HG03571 (cell line): ENCODE data around the gene ZNF516.

Source experiments
- ATAC-seq: cut with Tn5 transposase; IDR thresholded peaks from one replicate; pipeline ENCODE4 v1.9.1; 2021; ENCODE audit not compliant: unreplicated experiment

Gene ZNF516

GRCh38 chr18:76471593-76471992, 23.4 kb downstream of the ZNF516 start:
- no peak for ATAC-seq

DNA sequence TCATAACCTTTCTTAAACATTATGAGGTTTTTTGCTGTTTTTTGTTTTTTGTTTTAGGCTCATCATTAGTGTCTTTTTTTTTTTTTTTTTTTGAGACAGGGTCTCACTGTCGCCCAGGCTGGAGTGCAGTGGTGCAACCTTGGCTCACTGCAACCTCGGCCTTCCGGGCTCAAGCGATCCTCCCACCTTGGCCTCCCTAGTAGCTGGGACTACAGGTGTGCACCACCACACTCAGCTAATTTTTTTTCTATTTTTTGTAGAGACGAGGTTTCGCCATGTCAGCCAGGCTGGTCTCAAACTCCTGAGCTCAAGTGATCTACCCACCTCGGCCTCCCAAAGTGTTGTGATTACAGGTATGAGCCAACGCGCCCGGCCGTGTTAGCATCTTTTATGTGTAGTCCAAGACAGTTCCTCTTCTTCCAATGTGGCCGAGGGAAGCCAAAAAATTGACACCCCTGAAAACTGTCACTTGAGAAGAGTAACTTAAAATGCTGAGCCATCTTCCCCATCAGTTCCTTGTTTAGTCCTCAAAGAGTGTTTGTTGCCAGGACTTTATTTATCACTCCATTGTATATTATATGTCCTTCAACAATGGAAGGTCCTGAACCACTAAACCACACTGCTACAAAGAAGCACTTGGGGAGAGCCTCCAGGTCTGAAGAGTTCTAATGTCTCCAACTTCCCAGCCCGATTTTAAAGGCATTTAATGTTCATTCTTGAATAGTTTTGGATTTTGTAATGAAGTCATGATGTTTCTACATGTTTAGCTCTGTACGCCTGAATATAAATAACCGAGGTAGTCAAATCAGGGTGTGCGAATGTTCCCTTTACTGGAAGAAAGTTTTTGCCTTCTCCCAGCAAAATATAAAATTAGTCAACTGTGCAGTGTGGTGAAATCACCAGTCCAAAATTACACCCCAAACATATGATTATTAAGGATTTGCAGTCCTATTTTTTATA, 26.4 kb downstream of the ZNF516 start:
- ATAC-seq = no peak

- no peak for ATAC-seq
These were observed 27.5 kb downstream of the ZNF516 start for GRCh38 chr18:76467371-76468190.

GRCh38 chr18:76466410-76466991, 28.5 kb downstream of the ZNF516 start:
- no peak for ATAC-seq

GRCh38 chr18:76465630-76466409, 29.2 kb downstream of the ZNF516 start:
- no peak for ATAC-seq

DNA sequence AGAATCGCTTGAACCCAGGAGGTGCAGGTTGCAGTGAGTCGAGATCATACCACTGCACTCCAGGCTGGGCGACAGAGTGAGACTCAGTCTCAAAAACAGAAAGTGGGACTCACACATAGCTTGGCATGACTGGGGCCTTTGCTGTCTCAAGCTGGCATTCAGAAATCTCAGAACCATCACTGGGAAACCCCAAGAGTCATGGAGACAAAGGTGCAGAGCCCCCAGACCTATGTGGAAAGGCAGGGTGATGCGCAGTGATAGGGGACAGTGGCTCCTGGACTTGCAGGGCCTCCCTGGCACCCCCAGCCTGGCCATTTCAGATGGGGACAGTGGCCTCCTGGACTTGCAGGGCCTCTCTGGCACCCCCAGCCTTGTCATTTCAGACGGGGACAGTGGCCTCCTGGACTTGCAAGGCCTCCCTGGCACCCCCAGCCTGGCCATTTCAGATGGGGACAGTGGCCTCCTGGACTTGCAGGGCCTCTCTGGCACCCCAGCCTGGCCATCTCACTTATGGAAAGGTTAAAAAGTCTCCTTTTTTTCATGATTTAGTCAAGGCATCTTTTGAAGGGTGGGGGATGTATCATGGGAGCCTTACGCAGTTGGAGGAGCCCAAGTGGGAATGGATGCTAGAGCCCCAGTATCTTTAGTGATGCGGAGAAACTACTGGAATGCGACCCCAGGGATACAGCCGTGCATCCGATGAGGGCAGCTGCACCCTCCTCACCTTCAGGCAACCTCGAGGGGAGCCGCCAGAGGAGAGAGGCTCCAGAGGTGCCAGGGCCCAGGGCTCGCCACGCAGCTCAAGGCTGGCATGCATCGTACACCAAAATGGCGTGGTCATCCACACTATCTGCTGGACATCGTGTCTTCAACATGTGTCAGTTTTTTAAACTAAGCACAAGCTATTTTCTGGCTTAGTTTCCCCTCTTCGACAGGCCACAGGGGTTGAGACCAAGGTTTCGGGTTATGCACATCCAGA, 30.5 kb downstream of the ZNF516 start:
- ATAC-seq = no peak

- ATAC-seq = no peak
These were observed 31.2 kb downstream of the ZNF516 start for GRCh38 chr18:76463872-76464271.

- no peak for ATAC-seq
These were observed 31.7 kb downstream of the ZNF516 start for GRCh38 chr18:76463358-76463757.

DNA sequence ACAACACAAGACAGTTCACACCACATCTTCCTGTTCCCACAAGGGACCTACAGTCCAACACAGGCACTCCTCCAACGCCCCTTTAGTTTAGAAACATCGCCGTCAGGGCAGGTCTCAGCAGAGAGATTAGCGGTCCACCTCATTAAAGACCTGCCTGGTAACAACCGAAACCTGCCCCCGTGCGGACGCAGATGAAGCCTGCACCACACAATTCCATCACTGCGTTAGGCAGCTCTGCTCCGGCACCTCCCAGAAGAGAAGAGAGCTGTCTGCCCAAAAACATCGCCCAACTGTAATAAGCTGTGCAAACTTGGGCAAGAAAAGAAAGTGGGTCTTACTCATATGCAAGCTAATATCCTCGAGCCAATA, 32.7 kb downstream of the ZNF516 start:
- ATAC-seq = no peak

GRCh38 chr18:76461692-76462325, 33.2 kb downstream of the ZNF516 start:
- no peak for ATAC-seq

DNA sequence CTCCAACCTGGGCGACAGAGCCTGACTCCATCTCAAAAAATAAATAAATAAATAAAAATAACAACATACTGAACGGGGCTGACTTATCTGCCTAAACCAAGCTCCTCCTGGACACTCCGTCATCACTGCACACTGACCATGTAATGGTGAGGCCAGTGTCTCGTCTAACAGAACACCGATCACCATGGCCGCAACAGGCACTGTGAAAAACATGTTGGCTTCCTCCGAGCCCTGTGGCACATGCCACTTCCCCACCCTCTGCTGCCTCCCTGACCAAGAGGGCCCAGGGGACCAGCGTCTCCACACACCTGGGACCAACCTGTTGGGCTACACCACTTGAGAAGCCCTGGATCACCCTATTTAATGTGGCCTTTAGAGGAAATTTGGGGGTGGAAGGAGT, 33.9 kb downstream of the ZNF516 start:
- no peak for ATAC-seq

GRCh38 chr18:76460482-76460881, 34.6 kb downstream of the ZNF516 start:
- ATAC-seq = no peak

DNA sequence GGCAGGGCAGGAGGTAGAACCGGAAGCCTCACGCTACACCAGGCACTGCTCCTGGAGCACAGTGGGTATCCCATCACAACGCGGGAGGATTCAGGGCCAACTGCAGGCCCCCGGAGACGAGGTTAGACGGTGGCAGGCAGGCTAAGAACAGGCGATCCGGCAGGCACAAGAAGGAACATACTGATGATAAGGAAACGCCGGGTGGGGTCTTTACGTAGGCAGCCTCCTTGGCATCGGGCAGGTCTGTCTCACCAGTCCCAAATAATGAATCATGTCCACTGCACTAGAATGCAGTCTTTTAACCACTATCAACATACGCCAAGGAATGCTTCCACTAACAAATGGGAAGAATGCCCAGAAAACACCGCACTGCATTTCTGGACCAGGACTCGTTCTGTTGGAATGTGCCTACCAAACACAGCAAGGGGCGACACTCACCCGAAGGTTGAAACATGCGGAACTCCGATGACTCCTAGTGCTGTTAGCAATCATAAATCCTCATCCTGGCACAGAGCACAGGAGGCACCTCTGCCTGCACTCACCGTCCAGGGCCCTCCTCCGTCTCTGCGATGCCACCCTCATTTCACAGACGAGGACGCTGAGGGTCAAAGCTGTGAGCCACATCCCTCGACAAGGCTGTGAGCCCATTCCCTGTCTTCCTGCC, 35.2 kb downstream of the ZNF516 start:
- no peak for ATAC-seq

GRCh38 chr18:76459312-76459686, 35.7 kb downstream of the ZNF516 start:
- ATAC-seq = no peak

GRCh38 chr18:76458522-76459311, 36.3 kb downstream of the ZNF516 start:
- no peak for ATAC-seq

DNA sequence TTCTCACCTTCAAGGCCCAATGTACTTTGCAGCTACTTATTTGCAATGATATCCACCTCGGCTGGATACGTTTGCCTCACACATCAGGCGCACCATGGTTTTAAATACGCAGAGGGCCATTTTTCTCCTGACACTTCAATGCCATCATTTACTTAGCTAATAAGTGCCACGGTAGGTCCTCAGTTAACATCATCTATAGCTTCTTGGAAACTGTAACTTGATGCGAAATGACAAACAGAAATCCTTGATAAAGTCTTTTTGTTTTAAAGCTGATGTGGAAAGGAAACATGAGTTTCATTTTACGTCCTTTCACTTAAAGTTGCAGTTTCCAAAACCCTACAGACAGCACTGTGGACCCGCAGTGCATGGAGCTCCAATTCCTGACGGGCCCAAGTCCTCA, 37.1 kb downstream of the ZNF516 start:
- ATAC-seq = no peak

GRCh38 chr18:76457475-76457874, 37.6 kb downstream of the ZNF516 start:
- ATAC-seq = no peak

DNA sequence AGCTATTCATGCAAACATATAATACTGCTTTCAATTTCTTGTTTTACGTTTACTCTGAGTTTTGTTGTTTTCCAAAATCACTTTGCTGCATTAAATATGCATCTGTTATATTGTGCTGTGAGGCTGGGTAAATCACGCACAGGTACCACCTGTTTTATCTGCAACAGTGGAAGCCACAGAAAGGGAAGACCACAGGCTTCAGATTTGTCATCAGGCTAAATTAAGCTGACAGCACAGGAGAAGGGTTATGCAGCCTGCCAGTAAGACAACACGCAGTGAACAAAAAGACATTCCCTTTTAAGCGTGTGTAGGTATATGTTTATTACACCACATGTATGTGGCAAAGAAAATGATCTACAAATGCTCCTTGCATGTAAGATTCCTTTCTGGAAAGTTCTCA, 38.2 kb downstream of the ZNF516 start:
- ATAC-seq = peak; percentile 62
